Choroid plexus epithelial cell (primary cell): Measurements from ENCODE around the gene MOK.

Experiments
- DNase-seq: peaks from one replicate; pipeline ENCODE4 v3.0.0-alpha.2; 2010; ENCODE audit warnings: low read depth
- H3K4me3 ChIP-seq: 2 replicates; pipeline ENCODE4 v1.5.1; 2011; ENCODE audit warnings: low read depth, mild to moderate bottlenecking, control low read depth, low read length, moderate library complexity
- CTCF ChIP-seq: conservative IDR thresholded peaks from 2 replicates; pipeline ENCODE4 v1.5.1; 2011; ENCODE audit warnings: low read depth, mild to moderate bottlenecking, control low read depth, inconsistent platforms, low read length, moderate library complexity

The MOK gene

GRCh38 chr14:102182190-102182589, 122.8 kb downstream of the MOK start:
- H3K4me3 ChIP-seq, result no peak overlapping the region
- DNase-seq, result peak; percentile 60
- no peak for TF ChIP-seq CTCF

GRCh38 chr14:102181187-102181586, 123.8 kb downstream of the MOK start:
- no peak for TF ChIP-seq CTCF
- H3K4me3 ChIP-seq, result no peak overlapping the region
- no peak for DNase-seq

- H3K4me3 ChIP-seq, result no peak overlapping the region
- TF ChIP-seq CTCF, result no peak
- no peak for DNase-seq
These were observed 124.5 kb downstream of the MOK start for GRCh38 chr14:102180248-102180998.
